K562 (cell line): ENCODE data around the gene ATF5. TPM values are rescaled to one million over a fixed set of nuclear protein-coding genes. Genes with fewer than 3 reads are reported as not detected.

ENCODE experiments used
- ATAC-seq: fragments of 200-7000 bp; cut with Tn5 transposase; 3 replicates; pipeline ENCODE4 v1.9.1; 2020; ENCODE audit warnings: moderate library complexity
- BruUV-seq: library from RNA; stranded (reverse); fragments of 400-500 nt; replicated peaks from 2 replicates; lab custom pipeline; 2021; lab: Mats Ljungman, UMichigan
- CTCF ChIA-PET: fragments of 300-600 bp; formaldehyde crosslinking; extraction: SDS; loops from one replicate; lab custom pipeline; 2021; ENCODE audit warnings: low intra/inter-chr PET ratio; lab: Yijun Ruan, JAX
- POLR2A ChIA-PET: fragments of 300-600, 350-650 bp; sonication (Branson Sonifier 250); formaldehyde crosslinking; extraction: SDS; loops from one replicate; lab custom pipeline; 2021; ENCODE audit warnings: antibody characterized with exemption, inconsistent platforms; lab: Yijun Ruan, JAX
- DNase-seq, 4 experiments: peaks; one replicate each; pipeline versions ENCODE4 v3.0.0 to v3.0.0-alpha.2; 2011 to 2018; ENCODE audit warnings: low spot score in 3 of 4, mixed read lengths in 3 of 4; ENCODE audit errors: extremely low read depth in 1 of 4
- FAIRE-seq: peaks from 2 replicates; lab custom pipeline; 2011; peaks lifted over from hg19 to GRCh38; lab: Jason Lieb, UNC
- H2AFZ ChIP-seq: 2 replicates; pipeline ENCODE4 v1.6.0; 2011; ENCODE audit warnings: low read depth, low read length, control low read depth, inconsistent platforms
- H3K27ac ChIP-seq: fragments of 200-600 bp; 3 replicates; pipeline ENCODE4 v1.8.0; 2011; ENCODE audit warnings: low read depth, mild to moderate bottlenecking, control low read depth, inconsistent platforms, low read length, moderate library complexity, mixed read lengths; ENCODE audit errors: extremely low read depth
- H3K27me3 ChIP-seq, 2 experiments: fragments of 300-600 bp in 1 of 2; 2 replicates in 1 of 2; 3 replicates in 1 of 2; pipeline versions ENCODE4 v1.6.0 to v1.8.0; 2011; ENCODE audit warnings: inconsistent platforms in 2 of 2, low read length in 2 of 2, mild to moderate bottlenecking in 1 of 2, mixed read lengths in 1 of 2, moderate library complexity in 1 of 2; ENCODE audit not compliant: control insufficient read depth in 2 of 2, insufficient read depth in 2 of 2
- H3K36me3 ChIP-seq: fragments of 300-600 bp; 3 replicates; pipeline ENCODE4 v1.8.0; 2011; ENCODE audit warnings: mild to moderate bottlenecking, low read length, inconsistent platforms; ENCODE audit not compliant: control insufficient read depth, insufficient read depth
- H3K4me1 ChIP-seq, 2 experiments: fragments of 200-600 bp in 1 of 2; replicated peaks in 1 of 2; 2 replicates in 1 of 2; 3 replicates in 1 of 2; pipeline versions ENCODE4 v1.5.1 to v1.8.0; 2011; ENCODE audit warnings: inconsistent platforms in 2 of 2, low read length in 2 of 2, mild to moderate bottlenecking in 1 of 2, mixed read lengths in 1 of 2, moderate library complexity in 1 of 2; ENCODE audit not compliant: control insufficient read depth in 2 of 2, insufficient read depth in 2 of 2
- H3K4me2 ChIP-seq: 2 replicates; pipeline ENCODE4 v1.6.1; 2011; ENCODE audit warnings: low read length, control low read depth, inconsistent platforms, mixed read lengths; ENCODE audit not compliant: insufficient read depth
- H3K4me3 ChIP-seq: fragments of 200-600 bp; sonication (generic), shearing (Covaris generic); 2 replicates; pipeline ENCODE4 v1.5.1; 2016; ENCODE audit warnings: control low read depth, inconsistent platforms
- H3K79me2 ChIP-seq: fragments of 200-600 bp; 3 replicates; pipeline ENCODE4 v1.8.0; 2011; ENCODE audit warnings: low read length, inconsistent platforms; ENCODE audit not compliant: control insufficient read depth, insufficient read depth
- H3K9ac ChIP-seq, 2 experiments: 2 replicates each; pipeline versions ENCODE4 v1.6.0 to v1.6.1; 2011; ENCODE audit warnings: low read depth in 2 of 2, low read length in 2 of 2, control low read depth in 1 of 2, inconsistent platforms in 1 of 2, mild to moderate bottlenecking in 1 of 2, mixed read lengths in 1 of 2; ENCODE audit not compliant: insufficient read depth in 1 of 2
- H3K9me1 ChIP-seq: one replicate; pipeline ENCODE4 v1.6.0; 2011; ENCODE audit warnings: inconsistent platforms, mild to moderate bottlenecking, low read length, moderate library complexity; ENCODE audit not compliant: control insufficient read depth, insufficient read depth
- H3K9me3 ChIP-seq: replicated peaks from 2 replicates; pipeline ENCODE4 v1.5.1; 2011; ENCODE audit warnings: low read depth, low read length, inconsistent platforms; ENCODE audit not compliant: control insufficient read depth, insufficient read depth
- H4K20me1 ChIP-seq: replicated peaks from 2 replicates; pipeline ENCODE4 v1.6.1; 2011; ENCODE audit warnings: low read length, inconsistent platforms, mixed read lengths; ENCODE audit not compliant: control insufficient read depth, insufficient read depth
- ELK3 ChIP-seq: fragments of 450-650 bp; formaldehyde crosslinking; IDR thresholded peaks from 2 replicates; pipeline ENCODE4 v1.4.0; 2020; ENCODE audit warnings: mild to moderate bottlenecking
- HDAC1 ChIP-seq, 2 experiments: fragments of 450-650 bp; IDR thresholded peaks; 2 replicates each; pipeline ENCODE4 v1.6.1; 2016 to 2017; ENCODE audit warnings: inconsistent platforms in 1 of 2, mild to moderate bottlenecking in 1 of 2, moderate library complexity in 1 of 2
- MCM7 ChIP-seq, 2 experiments: fragments of 450-650 bp; IDR thresholded peaks; 2 replicates each; pipeline ENCODE4 v1.6.1; 2016 to 2018
- MNT ChIP-seq, 2 experiments: fragments of 450-650 bp; conservative IDR thresholded peaks; 2 replicates each; pipeline ENCODE4 v1.6.1; 2017; ENCODE audit warnings: mild to moderate bottlenecking in 2 of 2, moderate library complexity in 2 of 2
- MYNN ChIP-seq, 2 experiments: sonication (generic); formaldehyde crosslinking in 1 of 2; IDR thresholded peaks; 2 replicates each; pipeline versions ENCODE4 v1.5.0 to v1.6.1; 2016 to 2020; ENCODE audit warnings: antibody characterized with exemption in 1 of 2, missing genetic modification reagents in 1 of 2
- POLR2G ChIP-seq: fragments of 200-400 bp; formaldehyde crosslinking; IDR thresholded peaks from 2 replicates; pipeline ENCODE4 v1.6.1; 2017; ENCODE audit warnings: low read depth, mild to moderate bottlenecking, antibody characterized with exemption, low read length, moderate library complexity
- RBFOX2 ChIP-seq: fragments of 200-400 bp; formaldehyde crosslinking; IDR thresholded peaks from 2 replicates; pipeline ENCODE4 v1.6.1; 2017; ENCODE audit warnings: low read depth, mild to moderate bottlenecking, low read length, moderate library complexity
- SIRT6 ChIP-seq: IDR thresholded peaks from one replicate; pipeline ENCODE4 v1.6.1; 2012; ENCODE audit warnings: low read depth, mild to moderate bottlenecking, control low read depth, inconsistent platforms, low read length, moderate library complexity
- TEAD4 ChIP-seq, 2 experiments: sonication (generic) in 1 of 2; formaldehyde crosslinking in 1 of 2; IDR thresholded peaks; 2 replicates each; pipeline versions ENCODE4 v1.6.1 to v1.8.0; 2012 to 2022; ENCODE audit warnings: borderline replicate concordance in 1 of 2, inconsistent platforms in 1 of 2, low read length in 1 of 2, mild to moderate bottlenecking in 1 of 2, missing genetic modification reagents in 1 of 2
- ZNF696 ChIP-seq: fragments of 250-450 bp; sonication (Bioruptor Pico); conservative IDR thresholded peaks from 2 replicates; pipeline ENCODE4 v1.4.0; 2020; ENCODE audit warnings: mild to moderate bottlenecking, moderate library complexity
- WGBS: fragments of 100-300 bp; shearing (Covaris generic); methylation state at CpG from one replicate; pipeline ENCODE4 v1.1.6; 2016; ENCODE audit warnings: low coverage, mixed read lengths; ENCODE audit not compliant: insufficient coverage; ENCODE audit errors: missing lambda C conversion rate; 5-methylcytosine and 5-hydroxymethylcytosine counted together
- in situ Hi-C: fragments of 300-500 bp; cut with MboI; formaldehyde crosslinking; loops from 4 replicates; pipeline ENCODE4 v1.15.0; 2018; ENCODE audit warnings: inconsistent platforms, mixed read lengths
- intact Hi-C: fragments of 100-400 bp; cut with micrococcal nuclease; formaldehyde crosslinking; loops from 2 replicates; pipeline ENCODE4 v1.14.2; 2022
- polyA plus RNA-seq, 8 experiments: library from polyadenylated mRNA; depleted of rRNA in 4 of 8; stranded (reverse) in 5 of 8; unstranded in 3 of 8; fragments of >200 nt; fragmentation: Nextera tagmentation in 2 of 8; fragmentation: Illumina TruSeq in 1 of 8; extraction: Ambion mirVana in 2 of 8; extraction: Trizol in 1 of 8; gene quantifications; 2 replicates each; pipeline versions ENCODE4 v1.2.1 to v1.2.3, GENCODE V29; 2011 to 2014; ENCODE audit warnings: inconsistent platforms in 1 of 8, missing spikeins in 1 of 8
- total RNA-seq, 7 experiments: library from RNA; depleted of rRNA in 6 of 7; stranded (reverse); fragments of >200 nt in 6 of 7; fragmentation: Illumina TruSeq in 2 of 7; extraction: Trizol in 2 of 7; gene quantifications; 2 replicates each; pipeline versions ENCODE4 v1.2.1 to v1.2.3, GENCODE V29; 2011 to 2021; ENCODE audit warnings: low replicate concordance in 1 of 7
- TF ChIP-seq, protein P1 (sequence below): sonication (generic); formaldehyde crosslinking; IDR thresholded peaks from 2 replicates; pipeline ENCODE4 v1.8.0; 2022; ENCODE audit warnings: mild to moderate bottlenecking, low read depth, missing genetic modification reagents
- TF ChIP-seq, protein P2 (sequence below): fragments of 450-650 bp; IDR thresholded peaks from 2 replicates; pipeline ENCODE4 v1.6.1; 2016; ENCODE audit warnings: missing biosample characterization, missing genetic modification characterization

ATF5 gene
- total and polyA plus RNA-seq, 9 of the 15 experiments (the other 6 are each of a cell fraction or from before 2014, with no cell fraction given), result 3.0 to 57.6 (median 11.1) TPM

DNA sequence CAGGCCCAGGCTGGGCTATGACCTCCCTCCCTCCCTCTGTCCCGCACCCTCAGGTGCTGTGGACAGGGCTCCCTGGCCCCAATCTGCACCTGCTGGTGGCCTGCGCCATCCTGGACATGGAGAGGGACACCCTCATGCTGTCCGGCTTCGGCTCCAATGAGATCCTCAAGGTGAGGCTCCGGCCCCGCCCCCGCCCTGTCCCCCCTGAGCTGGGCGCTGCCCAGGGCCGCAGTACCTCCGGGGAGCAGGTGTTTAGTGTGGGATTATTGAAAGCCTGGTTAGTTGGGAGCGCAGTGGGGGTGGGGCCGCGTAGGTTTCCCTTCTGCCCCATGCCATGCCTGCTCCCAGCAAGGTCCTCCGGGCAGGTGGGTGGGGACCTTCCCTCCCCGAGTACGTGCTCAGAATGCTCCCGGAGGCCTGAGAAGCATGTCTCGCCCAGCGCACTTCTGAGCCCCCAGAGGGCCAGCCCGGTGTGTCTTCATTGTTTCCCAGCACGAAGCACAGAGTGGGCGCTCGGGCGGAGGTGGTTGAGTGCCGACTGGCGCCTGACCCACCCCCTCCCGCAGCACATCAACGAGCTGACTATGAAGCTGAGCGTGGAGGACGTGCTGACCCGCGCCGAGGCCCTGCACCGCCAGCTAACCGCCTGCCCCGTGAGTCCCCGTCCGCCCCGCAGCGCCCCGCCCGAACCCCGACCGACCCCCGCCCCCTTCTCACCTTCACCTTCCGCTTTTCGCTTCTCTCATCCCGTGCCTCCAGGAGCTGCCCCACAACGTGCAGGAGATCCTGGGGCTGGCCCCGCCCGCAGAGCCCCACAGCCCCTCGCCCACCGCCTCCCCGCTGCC, 41.1 kb upstream of the ATF5 start:
- Histone ChIP-seq H3K4me1 (peaks cover 12 to 56% of the 10 kb centered on the region in 2 experiments), H3K9me3 (no peaks in the 10 kb centered on the region), H3K4me2 (no peak overlapping the region), H3K27ac (no peak overlapping the region), H3K9ac (peak overlapping the region in 1 of 2 experiments; percentile 43; a peak in 2 of 4 replicates), H3K79me2 (no peaks in the 10 kb centered on the region), H3K27me3 (no peaks in the 10 kb centered on the region), H3K36me3 (peaks cover 21% of the 10 kb centered on the region), H4K20me1 (no peaks in the 10 kb centered on the region), H3K9me1 (peaks cover 3% of the 10 kb centered on the region), H2AFZ (no peak overlapping the region), H3K4me3 (no peak overlapping the region)
- WGBS, result 88% methylated on average over 17 of the region's 54 CpGs
- in situ Hi-C loops (no loop called here), intact Hi-C loops (no loop called here)
- DNase-seq, result no peak
- BruUV-seq, result no TSS peak
- no peak for ATAC-seq
- ChIA-PET CTCF (no interaction called here), POLR2A (no interaction called here)
- FAIRE-seq, result no peak
- no peak for TF ChIP-seq ELK3 (CRISPR knock-in tag)
- TF ChIP-seq, protein P1, sequence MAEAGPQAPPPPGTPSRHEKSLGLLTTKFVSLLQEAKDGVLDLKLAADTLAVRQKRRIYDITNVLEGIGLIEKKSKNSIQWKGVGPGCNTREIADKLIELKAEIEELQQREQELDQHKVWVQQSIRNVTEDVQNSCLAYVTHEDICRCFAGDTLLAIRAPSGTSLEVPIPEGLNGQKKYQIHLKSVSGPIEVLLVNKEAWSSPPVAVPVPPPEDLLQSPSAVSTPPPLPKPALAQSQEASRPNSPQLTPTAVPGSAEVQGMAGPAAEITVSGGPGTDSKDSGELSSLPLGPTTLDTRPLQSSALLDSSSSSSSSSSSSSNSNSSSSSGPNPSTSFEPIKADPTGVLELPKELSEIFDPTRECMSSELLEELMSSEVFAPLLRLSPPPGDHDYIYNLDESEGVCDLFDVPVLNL (CRISPR knock-in tag), result no peak
- TF ChIP-seq MNT (conservative IDR thresholded peaks at IDR 0.05), result no peak
- no peak for TF ChIP-seq HDAC1 (IDR thresholded peaks at IDR 0.05)
- TF ChIP-seq RBFOX2, result peak; percentile 45; the same call in 1 of the 2 replicates
- TF ChIP-seq, protein P2, sequence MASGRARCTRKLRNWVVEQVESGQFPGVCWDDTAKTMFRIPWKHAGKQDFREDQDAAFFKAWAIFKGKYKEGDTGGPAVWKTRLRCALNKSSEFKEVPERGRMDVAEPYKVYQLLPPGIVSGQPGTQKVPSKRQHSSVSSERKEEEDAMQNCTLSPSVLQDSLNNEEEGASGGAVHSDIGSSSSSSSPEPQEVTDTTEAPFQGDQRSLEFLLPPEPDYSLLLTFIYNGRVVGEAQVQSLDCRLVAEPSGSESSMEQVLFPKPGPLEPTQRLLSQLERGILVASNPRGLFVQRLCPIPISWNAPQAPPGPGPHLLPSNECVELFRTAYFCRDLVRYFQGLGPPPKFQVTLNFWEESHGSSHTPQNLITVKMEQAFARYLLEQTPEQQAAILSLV, result no peak
- no peak for TF ChIP-seq MCM7 (IDR thresholded peaks at IDR 0.05)
- no peak for TF ChIP-seq ZNF696 (CRISPR knock-in tag)
- TF ChIP-seq POLR2G, result peak; percentile 53
- TF ChIP-seq TEAD4 (IDR thresholded peaks at IDR 0.05; ENCODE audit: low read length), result no peak
- TF ChIP-seq TEAD4 (CRISPR knock-in tag; IDR thresholded peaks at IDR 0.05; ENCODE audit: borderline replicate concordance), result no peak
- TF ChIP-seq SIRT6, result no peak
- TF ChIP-seq MYNN (IDR thresholded peaks at IDR 0.05), result no peak
- no peak for TF ChIP-seq MYNN (CRISPR knock-in tag; IDR thresholded peaks at IDR 0.05)
